IPS-11a (cell line): Measurements from ENCODE around the gene FBP1.
"Not testable (repeated sequence)": the region's sequence is repeated elsewhere in the genome, so short reads cannot be mapped to it uniquely, and the experiment has no call there.

Experiments
- H3K4me3 ChIP-seq: one replicate; pipeline ENCODE4 v1.5.1; 2013; ENCODE audit warnings: low read depth, low read length, control low read depth

The FBP1 gene

DNA sequence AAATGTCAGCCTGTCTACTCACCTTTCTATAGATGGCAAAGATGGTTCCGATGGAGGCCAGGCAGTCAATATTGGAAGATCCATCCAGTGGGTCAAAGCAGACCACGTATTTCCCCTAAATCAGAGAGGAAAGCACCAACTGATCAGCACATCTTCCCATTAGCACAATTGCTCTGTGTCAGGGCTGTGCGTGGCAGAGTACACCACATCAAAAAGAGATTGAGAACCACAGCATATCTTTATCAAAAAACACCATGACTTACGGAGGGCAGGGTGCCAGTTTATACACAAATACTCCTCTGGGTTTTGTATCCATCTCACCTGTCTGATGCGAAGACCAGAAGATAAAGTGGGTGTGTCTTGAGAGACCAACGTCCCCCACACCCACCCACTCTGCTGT lies 54.8 kb downstream of the FBP1 start:
- H3K4me3 ChIP-seq: no peak overlapping the region

DNA sequence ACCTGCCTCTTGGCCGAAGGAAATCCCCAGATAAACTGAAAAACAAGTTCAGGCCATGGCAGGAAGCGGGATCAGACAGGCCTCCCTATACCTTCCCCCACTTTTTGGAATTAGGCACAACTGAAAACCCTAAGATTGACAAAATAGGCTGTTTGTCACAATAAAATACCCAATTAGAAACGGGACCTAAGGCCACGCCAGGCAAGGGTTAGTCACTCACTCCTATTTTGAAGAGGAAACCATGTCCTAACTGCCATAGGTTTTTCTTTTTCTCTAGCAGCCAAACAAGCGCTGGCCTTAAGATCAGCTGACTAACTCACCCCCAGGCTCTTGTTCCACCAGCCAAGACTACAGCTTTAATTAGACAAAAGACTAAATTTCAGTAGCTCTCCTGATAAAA lies 57.6 kb downstream of the FBP1 start:
- no peak overlapping the region for H3K4me3 ChIP-seq

DNA sequence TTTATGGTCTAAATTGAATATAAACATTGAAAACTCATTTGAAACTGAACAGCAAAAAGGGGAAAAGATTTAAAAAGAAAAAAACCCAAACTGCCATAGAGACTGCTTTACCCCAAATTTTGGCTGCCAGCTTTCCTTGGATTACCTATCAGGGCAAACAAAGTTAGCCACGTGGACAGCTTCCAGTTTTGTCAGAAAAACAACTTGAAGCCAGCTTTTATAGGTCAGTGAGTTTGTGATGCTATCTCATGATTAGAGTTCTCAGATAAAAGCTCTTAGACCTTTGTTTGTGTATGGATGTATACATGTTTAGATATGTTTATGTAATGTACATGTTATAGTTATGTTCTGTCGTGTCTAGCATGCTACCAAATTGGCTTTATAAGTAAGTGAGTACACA lies 61.7 kb downstream of the FBP1 start:
- no peak overlapping the region for H3K4me3 ChIP-seq

DNA sequence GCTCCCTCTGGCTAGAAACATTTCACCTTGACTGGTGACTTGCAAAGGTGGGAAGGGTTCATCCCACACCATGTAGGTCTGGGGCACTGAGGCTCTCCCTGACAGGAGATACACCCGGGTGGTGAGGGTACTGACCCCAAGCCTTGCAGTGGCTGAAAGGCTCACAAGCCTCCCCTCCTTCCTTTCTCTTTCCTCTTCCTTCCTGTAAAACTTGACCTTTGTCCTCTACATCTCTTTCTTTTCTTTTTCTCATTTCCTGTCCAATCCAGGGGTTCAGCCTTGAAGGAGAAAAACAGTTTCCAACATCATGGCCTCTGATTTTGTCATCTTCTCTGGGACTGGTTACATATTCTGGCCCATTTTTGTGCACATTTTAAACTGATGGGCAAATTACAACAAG lies 62.3 kb downstream of the FBP1 start:
- no peak overlapping the region for H3K4me3 ChIP-seq

DNA sequence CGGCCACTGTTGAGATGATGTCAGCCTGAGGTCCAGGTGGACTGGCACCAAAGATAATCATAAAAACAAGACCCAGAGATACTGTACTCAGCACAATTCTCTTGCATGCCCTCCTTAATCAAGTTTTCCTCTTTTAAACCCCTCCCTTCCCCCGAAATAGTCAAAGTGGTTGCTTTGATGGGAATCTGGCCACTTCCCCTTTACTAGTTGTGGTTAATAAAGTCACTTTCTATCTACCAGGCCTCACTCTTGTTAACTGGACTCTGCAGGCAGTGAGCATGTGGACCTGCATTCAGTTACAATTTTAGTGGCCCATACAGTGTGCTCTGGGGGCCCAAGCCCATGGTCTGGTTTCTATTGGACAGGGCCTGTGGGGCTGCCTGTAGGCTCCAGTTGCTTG lies 63.2 kb downstream of the FBP1 start:
- no peak overlapping the region for H3K4me3 ChIP-seq

DNA sequence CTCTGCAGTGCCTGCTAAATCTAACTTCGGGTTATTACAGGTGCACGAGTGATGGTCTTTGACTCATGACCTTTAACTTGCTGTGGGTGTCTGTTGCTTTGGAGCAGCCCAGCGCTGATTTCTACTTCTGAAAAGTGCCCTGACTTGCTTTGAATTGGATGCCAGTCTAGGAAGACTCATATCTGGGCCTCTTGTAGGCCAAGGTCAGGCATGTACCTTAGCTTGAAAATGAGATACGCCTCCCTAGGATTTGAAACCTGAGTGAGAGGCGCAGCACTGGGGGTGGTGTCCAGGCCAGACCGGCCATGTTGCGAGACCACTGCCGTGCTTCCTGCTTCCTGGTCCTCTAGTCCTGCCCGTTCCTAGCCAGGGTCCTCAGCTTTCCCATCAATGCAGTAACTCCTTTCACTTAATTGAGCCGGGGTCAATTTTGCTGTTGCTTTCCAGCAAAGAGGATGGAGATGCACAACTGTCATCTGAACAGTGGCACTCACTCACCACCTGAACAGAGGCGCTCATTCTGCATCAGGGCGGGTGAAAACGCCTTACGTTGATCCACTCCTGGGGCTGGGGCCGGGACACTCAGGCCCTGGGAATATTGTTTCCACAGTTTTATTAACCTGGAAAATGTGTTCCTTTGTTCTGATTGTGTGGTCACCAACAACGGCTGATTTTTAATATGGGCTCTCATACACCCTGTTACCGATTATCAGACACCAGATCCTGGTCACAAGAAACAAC lies 70.2 kb downstream of the FBP1 start:
- H3K4me3 ChIP-seq: no peak overlapping the region

DNA sequence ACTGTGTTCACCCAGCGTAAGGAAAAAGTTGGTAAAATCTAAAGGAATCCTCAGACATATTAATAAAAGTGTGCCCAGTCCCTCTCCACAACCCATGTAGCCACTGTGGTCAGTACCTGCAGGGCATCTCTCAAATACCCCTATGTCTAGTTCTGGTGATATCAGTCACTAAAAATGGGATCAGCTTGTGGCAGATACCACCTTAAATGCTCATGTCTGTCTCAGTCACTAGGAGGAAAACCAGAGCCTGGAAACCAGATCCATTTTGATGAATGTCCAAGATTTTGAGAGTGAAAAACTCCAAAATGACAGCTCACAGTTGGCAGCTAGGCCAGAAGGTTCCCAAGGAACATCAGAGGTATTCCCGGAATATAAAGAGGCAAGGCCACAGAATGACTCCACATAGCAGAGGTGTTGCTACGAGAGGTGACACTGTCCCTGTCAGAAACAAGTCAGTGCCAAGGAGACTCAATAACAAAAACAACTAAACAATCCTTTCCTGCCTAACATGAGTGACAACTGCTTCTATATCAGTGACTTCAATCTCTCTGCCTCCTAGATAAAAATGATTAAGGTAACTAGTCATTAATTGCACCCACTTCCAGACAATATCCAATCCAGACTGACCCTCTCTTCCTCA lies 70.9 kb downstream of the FBP1 start:
- no peak overlapping the region for H3K4me3 ChIP-seq

DNA sequence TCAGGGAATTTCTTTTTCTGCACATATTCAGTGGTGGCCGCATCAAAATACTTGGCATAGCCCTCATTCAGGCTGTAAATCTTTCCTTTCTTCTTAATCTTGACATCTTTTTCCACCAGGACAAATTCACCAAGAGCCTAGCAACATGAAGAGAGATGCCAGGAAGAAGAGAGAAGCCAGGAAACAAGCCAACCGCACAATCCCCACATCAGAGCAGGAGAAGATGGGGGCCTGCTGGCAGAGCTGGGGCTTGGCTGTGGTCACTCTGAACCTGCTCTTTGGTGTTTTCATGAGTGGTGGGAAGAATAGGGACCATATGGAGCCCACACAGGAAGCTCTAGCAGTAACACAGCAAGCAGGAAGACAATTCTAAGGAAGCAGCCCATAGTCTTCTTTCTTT lies 72.0 kb downstream of the FBP1 start:
- no peak overlapping the region for H3K4me3 ChIP-seq

DNA sequence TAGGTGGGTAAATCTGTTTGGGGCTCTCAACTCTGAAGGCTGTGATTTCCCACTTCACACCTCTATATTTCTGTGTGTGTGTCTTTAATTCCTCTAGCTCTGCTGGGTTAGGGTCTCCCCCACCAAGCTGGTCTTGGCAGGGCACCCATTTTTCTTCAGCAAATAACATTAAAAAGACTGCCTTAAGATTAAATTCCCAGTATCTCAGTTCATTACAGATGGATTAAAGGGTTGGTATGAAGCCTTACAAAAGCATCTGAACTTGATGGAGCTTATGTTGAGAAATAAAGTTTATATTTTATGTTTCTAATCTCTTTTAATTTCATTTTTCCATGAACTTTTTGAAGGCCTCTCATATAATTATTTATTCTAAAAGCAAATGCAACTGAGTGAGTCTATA lies 72.8 kb downstream of the FBP1 start:
- H3K4me3 ChIP-seq: no peak overlapping the region

DNA sequence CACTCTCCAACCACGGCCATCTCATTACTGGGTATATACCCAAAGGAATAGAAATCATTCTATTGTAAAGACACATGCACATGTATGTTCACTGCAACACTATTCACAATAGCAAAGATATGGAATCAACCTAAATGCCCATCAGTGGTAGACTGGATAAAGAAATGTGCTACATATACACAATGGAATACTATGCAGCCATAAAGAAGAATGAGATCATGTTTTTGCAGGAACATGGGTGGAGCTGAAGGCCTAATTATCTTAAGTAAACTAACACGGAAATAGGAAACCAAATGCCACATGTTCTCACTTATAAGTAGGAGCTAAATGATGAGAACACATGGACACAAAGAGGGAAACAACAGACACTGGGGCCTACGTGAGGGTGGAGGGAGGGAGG lies 75.0 kb downstream of the FBP1 start:
- not testable (repeated sequence) for H3K4me3 ChIP-seq

DNA sequence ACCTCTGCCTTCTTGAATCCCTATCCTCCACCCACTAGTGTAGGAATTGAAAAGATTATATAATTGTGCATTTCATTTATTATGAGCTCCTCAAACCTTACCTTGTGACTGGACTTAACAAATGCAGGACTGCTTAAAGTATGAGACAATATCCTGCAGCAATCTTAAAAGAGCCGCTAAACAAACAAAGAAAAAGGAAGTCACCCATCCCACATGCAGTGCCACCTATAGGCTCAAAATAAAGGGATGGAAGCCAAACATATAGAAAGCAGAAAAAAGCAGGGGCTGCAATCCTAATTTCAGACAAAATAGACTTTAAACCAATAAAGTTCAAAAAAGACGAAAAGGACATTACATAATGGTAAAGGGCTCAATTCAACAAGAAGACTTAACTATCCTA lies 75.8 kb downstream of the FBP1 start:
- no peak overlapping the region for H3K4me3 ChIP-seq

DNA sequence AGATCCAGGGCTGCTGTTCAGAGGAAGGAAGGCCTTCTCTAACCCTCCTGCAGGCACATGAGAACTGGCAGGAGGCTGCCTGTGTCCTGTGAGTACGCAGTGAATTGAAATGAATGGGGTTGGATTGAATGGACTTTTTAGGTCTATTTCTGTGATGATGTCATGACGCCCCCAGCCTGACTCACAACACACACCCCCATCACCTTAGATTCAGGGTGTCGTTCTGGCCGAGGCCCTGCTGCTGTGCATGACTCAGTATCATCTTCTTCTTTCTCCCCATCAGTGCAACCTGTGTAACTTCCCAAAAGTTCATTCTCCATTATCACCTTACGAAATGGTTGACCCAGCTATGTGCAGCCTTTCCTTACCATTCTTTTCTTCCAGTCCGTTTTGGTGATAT lies 79.1 kb downstream of the FBP1 start:
- no peak overlapping the region for H3K4me3 ChIP-seq

DNA sequence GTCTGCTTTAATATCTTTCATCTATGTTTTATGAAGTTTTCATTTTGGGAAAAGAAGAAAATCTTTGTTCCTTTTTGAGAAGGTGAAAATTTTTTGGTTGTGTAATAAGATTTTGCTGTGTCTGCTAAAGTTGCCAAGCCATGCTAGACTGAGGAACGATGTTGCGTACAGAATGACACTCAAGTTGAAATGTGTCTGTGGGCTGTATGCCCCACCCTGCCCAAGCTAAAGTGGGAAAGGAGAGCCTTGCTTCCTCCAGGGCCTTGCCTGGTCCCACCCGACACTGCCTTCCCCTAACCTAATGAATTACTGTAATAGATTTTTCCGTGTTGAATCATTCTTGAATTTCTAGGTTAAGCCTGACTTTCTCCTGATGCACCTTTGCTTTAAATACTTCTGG lies 81.9 kb downstream of the FBP1 start:
- no peak overlapping the region for H3K4me3 ChIP-seq

DNA sequence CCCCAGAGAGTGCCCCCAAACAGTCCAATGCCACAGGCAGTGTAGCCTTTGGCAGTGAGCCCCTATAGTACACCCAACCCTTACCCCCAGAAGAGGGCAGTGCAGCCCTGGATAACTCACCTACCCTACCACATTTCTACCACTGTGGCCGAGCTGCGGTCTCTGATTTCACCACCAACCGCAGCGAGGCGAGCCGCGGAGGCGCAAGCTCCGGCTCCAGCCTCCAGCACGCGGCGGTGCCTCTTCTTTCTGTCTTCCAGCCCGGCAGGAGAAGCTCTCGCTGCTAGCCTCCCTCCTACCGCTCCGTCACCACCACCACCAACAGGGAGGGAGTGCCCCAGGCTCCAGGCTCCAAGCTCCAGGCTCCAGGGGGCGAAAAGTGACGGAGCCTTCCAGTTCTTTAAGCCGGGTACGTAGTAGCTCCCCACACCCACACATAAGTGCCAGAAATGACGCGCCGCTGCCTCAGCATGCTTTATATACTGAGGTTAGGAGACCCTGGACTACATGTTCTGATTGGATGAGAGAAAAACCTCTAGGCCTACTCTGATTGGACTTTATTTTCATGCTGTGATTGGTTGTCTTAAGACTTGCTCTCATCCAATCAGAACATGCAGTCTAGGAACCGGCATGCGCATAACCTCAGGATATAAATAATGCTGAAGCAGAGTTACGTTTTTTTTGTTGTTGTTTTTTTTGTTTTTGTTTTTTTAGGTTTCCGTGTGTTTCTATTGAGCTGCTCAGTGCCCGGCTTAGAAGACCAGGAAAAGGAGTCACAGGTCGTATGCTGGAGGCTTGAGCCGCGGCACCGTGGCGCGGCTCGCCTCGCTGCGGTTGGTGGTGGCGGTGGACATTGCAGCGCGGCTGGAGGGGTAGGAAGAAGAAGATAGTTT lies 84.6 kb downstream of the FBP1 start, which contains the start of gene PCAT7:
Gene PCAT7, plus strand, starts transcription at position 645 of the 893 bp plus-strand sequence.
- H3K4me3 ChIP-seq: peak within 1 kb of the TSS; percentile 66

DNA sequence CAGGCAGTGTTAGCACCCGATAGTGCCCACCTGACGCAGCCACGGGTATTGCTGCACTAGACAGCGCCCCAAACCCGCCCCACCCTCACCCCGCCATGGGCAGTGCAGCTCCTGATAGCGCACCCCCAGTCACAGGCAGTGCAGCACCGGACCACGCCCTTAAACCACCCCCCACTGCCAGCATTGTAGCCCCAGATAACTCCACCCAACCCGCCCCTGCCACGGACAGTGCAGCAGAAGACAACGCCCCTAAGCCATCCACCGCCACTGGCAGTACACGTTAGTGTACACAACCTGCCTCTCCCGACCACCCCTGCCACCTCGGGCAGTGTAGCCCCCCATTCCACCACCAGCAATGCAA lies 85.3 kb downstream of the FBP1 start:
- peak overlapping the region; percentile 66 for H3K4me3 ChIP-seq
